SK-N-SH (cell line): ENCODE data around the gene TSPYL1.
A peak's percentile ranks its signal among the peaks of the same experiment; 100 is the strongest.

Source experiments
- CTCF ChIP-seq: fragments of 200-600 bp; sonication (generic); IDR thresholded peaks from 2 replicates; pipeline ENCODE4 v1.6.1; 2017; ENCODE audit warnings: antibody characterized with exemption, mild to moderate bottlenecking, moderate library complexity
- ELF1 ChIP-seq: IDR thresholded peaks from 2 replicates; pipeline ENCODE4 v1.4.0; 2012
- EP300 ChIP-seq, 2 experiments: IDR thresholded peaks; 2 replicates each; pipeline versions ENCODE4 v1.4.0 to v1.6.1; 2012; ENCODE audit warnings: borderline replicate concordance in 1 of 2, low read depth in 1 of 2, low read length in 1 of 2
- EZH2phosphoT487 ChIP-seq: fragments of 200-600 bp; sonication (generic); IDR thresholded peaks from 2 replicates; pipeline ENCODE4 v1.6.1; 2017; ENCODE audit warnings: low read depth, mixed run types, mild to moderate bottlenecking, antibody characterized with exemption, moderate library complexity, borderline replicate concordance
- FOSL2 ChIP-seq: IDR thresholded peaks from 2 replicates; pipeline ENCODE4 v1.4.0; 2012; ENCODE audit warnings: low read depth, mild to moderate bottlenecking, moderate library complexity, borderline replicate concordance
- POLR2AphosphoS5 ChIP-seq: IDR thresholded peaks from 2 replicates; pipeline ENCODE4 v1.6.1; 2012; ENCODE audit warnings: low read depth, low read length
- REST ChIP-seq: IDR thresholded peaks from 2 replicates; pipeline ENCODE4 v1.6.1; 2012; ENCODE audit warnings: mild to moderate bottlenecking, low read depth, low read length, moderate library complexity

DNA sequence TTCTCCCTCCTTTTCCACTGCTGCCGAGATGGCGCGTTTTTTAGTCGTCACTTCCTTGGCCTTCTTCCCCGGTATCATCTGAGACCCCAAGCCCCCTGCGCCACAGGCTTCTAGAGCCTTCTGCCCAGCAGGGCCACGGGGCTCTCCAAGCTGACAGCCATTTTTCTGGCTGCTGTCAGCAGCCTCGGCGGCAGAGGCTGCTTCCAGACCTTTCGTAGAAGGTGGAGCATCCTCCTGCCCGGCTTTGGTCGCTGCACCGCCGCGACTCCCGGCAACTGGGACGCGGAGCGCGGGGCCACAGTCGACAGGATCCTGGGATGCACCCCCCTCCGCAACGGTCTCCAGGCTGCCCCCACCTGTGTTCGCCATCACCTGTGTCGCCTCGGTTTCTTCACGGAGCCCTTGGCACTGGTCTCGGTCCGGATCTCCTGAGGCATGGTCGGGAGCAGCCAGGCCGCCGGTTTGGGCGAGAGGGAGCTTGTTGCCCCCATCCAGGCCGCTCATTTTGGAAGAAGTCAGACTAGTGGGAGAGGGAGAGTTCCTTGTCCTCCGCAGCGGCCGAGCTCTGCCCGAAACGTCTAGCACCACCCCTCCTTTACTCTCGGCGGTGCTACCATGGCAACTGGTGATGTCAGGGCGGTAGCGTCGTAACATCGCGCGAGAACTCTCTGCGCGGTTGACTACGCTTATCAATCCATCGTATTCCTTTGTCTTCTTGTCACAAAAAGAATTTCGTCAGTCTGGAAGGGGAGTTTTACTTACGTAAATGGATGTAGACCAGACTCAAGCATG is 26.0 kb downstream of the TSPYL1 start, which contains the start of gene TSPYL4:
- TF ChIP-seq POLR2AphosphoS5 (peak; percentile 98), CTCF (no peak), EP300 (IDR thresholded peaks at IDR 0.05; ENCODE audit: borderline replicate concordance in 1 of 2, low read depth in 1 of 2, low read length in 1 of 2) (peak in 1 of 2 experiments; percentile 43; a peak in 1 of 4 replicates), FOSL2 (no peak), EZH2phosphoT487 (no peak), REST (no peak), ELF1 (no peak)
